GM19035 (cell line): ENCODE data around the gene MAPK7.

ENCODE experiments used
- ATAC-seq: cut with Tn5 transposase; IDR thresholded peaks from one replicate; pipeline ENCODE4 v1.9.1; 2021; ENCODE audit not compliant: unreplicated experiment

MAPK7 gene

GRCh38 chr17:19378416-19379360 lies at the start of gene MAPK7:
MAPK7 (plus strand) TSS chr17:19378498; CDS start chr17:19378901, 403 bp downstream.
- ATAC-seq = peak; percentile 19

- no peak for ATAC-seq
Measured at GRCh38 chr17:19329136-19329535, 49.2 kb upstream of the MAPK7 start.

- no peak for ATAC-seq
Measured at GRCh38 chr17:19329839-19330238, 48.5 kb upstream of the MAPK7 start.

- ATAC-seq = no peak
Measured at GRCh38 chr17:19330271-19330670, 48.0 kb upstream of the MAPK7 start.

GRCh38 chr17:19331134-19331533 lies 47.2 kb upstream of the MAPK7 start:
- no peak for ATAC-seq

- no peak for ATAC-seq
Measured at GRCh38 chr17:19331543-19332245, 46.6 kb upstream of the MAPK7 start.

- no peak for ATAC-seq
Measured at GRCh38 chr17:19332371-19333131, 45.7 kb upstream of the MAPK7 start.

GRCh38 chr17:19333132-19333440 lies 45.2 kb upstream of the MAPK7 start:
- no peak for ATAC-seq

- no peak for ATAC-seq
Measured at GRCh38 chr17:19333736-19334290, 44.5 kb upstream of the MAPK7 start.

GRCh38 chr17:19334331-19334730 lies 44.0 kb upstream of the MAPK7 start:
- ATAC-seq = no peak

- ATAC-seq = no peak
Measured at GRCh38 chr17:19335951-19336631, 42.2 kb upstream of the MAPK7 start.

- ATAC-seq = no peak
Measured at GRCh38 chr17:19336938-19337711, 41.2 kb upstream of the MAPK7 start.

GRCh38 chr17:19337712-19338023 lies 40.6 kb upstream of the MAPK7 start:
- ATAC-seq = no peak

GRCh38 chr17:19338031-19338990 lies 40.0 kb upstream of the MAPK7 start:
- ATAC-seq = no peak

GRCh38 chr17:19339341-19339815 lies 38.9 kb upstream of the MAPK7 start:
- no peak for ATAC-seq

GRCh38 chr17:19341211-19341631 lies 37.1 kb upstream of the MAPK7 start:
- ATAC-seq = no peak

- ATAC-seq = no peak
Measured at GRCh38 chr17:19341641-19342610, 36.4 kb upstream of the MAPK7 start.
